HepG2 (cell line): ENCODE measurements around the gene PCNX4. TPM values are rescaled to one million over a fixed set of nuclear protein-coding genes. Genes with fewer than 3 reads are reported as not detected.

Source experiments
- ATAC-seq: fragments of 200-7000 bp; cut with Tn5 transposase; 3 replicates; pipeline ENCODE4 v1.9.1; 2020; ENCODE audit warnings: mild to moderate bottlenecking, moderate library complexity
- BruUV-seq: library from RNA; stranded (reverse); fragments of 400-500 nt; replicated peaks from 2 replicates; lab custom pipeline; 2021; lab: Mats Ljungman, UMichigan
- CTCF ChIA-PET: fragments of 300-600 bp; formaldehyde crosslinking; extraction: SDS; loops from one replicate; lab custom pipeline; 2021; ENCODE audit warnings: low total read pairs, inconsistent platforms, low intra/inter-chr PET ratio; lab: Yijun Ruan, JAX
- POLR2A ChIA-PET: fragments of 350-600 bp; sonication (Branson Sonifier 250); formaldehyde crosslinking; loops from one replicate; lab custom pipeline; 2020; ENCODE audit warnings: antibody characterized with exemption, inconsistent platforms; lab: Yijun Ruan, JAX
- DNase-seq: peaks from one replicate; pipeline ENCODE4 v3.0.0-alpha.2; 2015; ENCODE audit warnings: low spot score
- FAIRE-seq: peaks from 3 replicates; lab custom pipeline; 2011; peaks lifted over from hg19 to GRCh38; lab: Jason Lieb, UNC
- H2AFZ ChIP-seq: one replicate; pipeline ENCODE4 v1.6.1; 2011; ENCODE audit warnings: low read length, inconsistent platforms
- H3K27ac ChIP-seq: fragments of 300-600 bp; 3 replicates; pipeline ENCODE4 v1.8.0; 2011; ENCODE audit warnings: mixed run types, mild to moderate bottlenecking, mixed read lengths, low read length, inconsistent platforms; ENCODE audit not compliant: insufficient read depth; ENCODE audit errors: extremely low read length
- H3K27me3 ChIP-seq, 2 experiments: fragments of 200-600 bp in 1 of 2; 2 replicates in 1 of 2; 3 replicates in 1 of 2; pipeline versions ENCODE4 v1.6.0 to v1.8.0; 2011; ENCODE audit warnings: low read length in 2 of 2, mild to moderate bottlenecking in 2 of 2, moderate library complexity in 2 of 2, inconsistent platforms in 1 of 2; ENCODE audit not compliant: insufficient read depth in 2 of 2, control insufficient read depth in 1 of 2
- H3K36me3 ChIP-seq, 2 experiments: fragments of 200-600 bp in 1 of 2; replicated peaks in 1 of 2; 2 replicates in 1 of 2; 3 replicates in 1 of 2; pipeline versions ENCODE4 v1.5.1 to v1.8.0; 2011; ENCODE audit warnings: low read length in 2 of 2, inconsistent platforms in 1 of 2; ENCODE audit not compliant: insufficient read depth in 2 of 2, control insufficient read depth in 1 of 2
- H3K4me1 ChIP-seq: 2 replicates; pipeline ENCODE4 v1.5.1; 2012; ENCODE audit warnings: low read length, inconsistent platforms; ENCODE audit not compliant: insufficient read depth
- H3K4me2 ChIP-seq: 2 replicates; pipeline ENCODE4 v1.6.0; 2011; ENCODE audit warnings: low read depth, low read length, inconsistent platforms
- H3K4me3 ChIP-seq, 3 experiments: fragments of 200-600 bp in 1 of 3; sonication (generic), shearing (Covaris generic) in 1 of 3; replicated peaks in 1 of 3; 2 replicates each; pipeline ENCODE4 v1.5.1; 2011 to 2016; ENCODE audit warnings: low read length in 3 of 3, inconsistent platforms in 2 of 3, low read depth in 2 of 3, mild to moderate bottlenecking in 2 of 3, control low read depth in 1 of 3, mixed read lengths in 1 of 3; ENCODE audit not compliant: insufficient read depth in 1 of 3
- H3K79me2 ChIP-seq: one replicate; pipeline ENCODE4 v1.6.1; 2011; ENCODE audit warnings: low read length, inconsistent platforms; ENCODE audit not compliant: insufficient read depth
- H3K9ac ChIP-seq: 2 replicates; pipeline ENCODE4 v1.6.0; 2011; ENCODE audit warnings: mild to moderate bottlenecking, low read depth, low read length, inconsistent platforms; ENCODE audit not compliant: insufficient read depth
- H3K9me3 ChIP-seq: 2 replicates; pipeline ENCODE4 v1.5.1; 2012; ENCODE audit warnings: mild to moderate bottlenecking, low read length
- H4K20me1 ChIP-seq: 2 replicates; pipeline ENCODE4 v1.6.0; 2011; ENCODE audit warnings: inconsistent platforms, mild to moderate bottlenecking, low read length, moderate library complexity; ENCODE audit not compliant: insufficient read depth
- FOXJ3 ChIP-seq: sonication (generic); formaldehyde crosslinking; IDR thresholded peaks from 2 replicates; pipeline ENCODE4 v1.4.0; 2020; ENCODE audit warnings: missing genetic modification reagents, mild to moderate bottlenecking, borderline replicate concordance
- MAFG ChIP-seq: sonication (generic); formaldehyde crosslinking; IDR thresholded peaks from 2 replicates; pipeline ENCODE4 v1.5.1; 2020; ENCODE audit warnings: mild to moderate bottlenecking, missing genetic modification reagents
- MLLT10 ChIP-seq: sonication (generic); formaldehyde crosslinking; IDR thresholded peaks from 2 replicates; pipeline ENCODE4 v1.4.0; 2020; ENCODE audit warnings: missing genetic modification reagents
- RXRA ChIP-seq: sonication (generic); formaldehyde crosslinking; IDR thresholded peaks from 2 replicates; pipeline ENCODE4 v1.5.1; 2020; ENCODE audit warnings: missing genetic modification reagents
- SMAD9 ChIP-seq: sonication (generic); formaldehyde crosslinking; IDR thresholded peaks from 2 replicates; pipeline ENCODE4 v1.5.1; 2020; ENCODE audit warnings: mild to moderate bottlenecking, missing genetic modification reagents
- STAG1 ChIP-seq: sonication (generic); formaldehyde crosslinking; IDR thresholded peaks from 2 replicates; pipeline ENCODE4 v1.4.0; 2020; ENCODE audit warnings: missing genetic modification reagents
- STAT5B ChIP-seq: sonication (generic); formaldehyde crosslinking; IDR thresholded peaks from 2 replicates; pipeline ENCODE4 v1.4.0; 2020; ENCODE audit warnings: missing genetic modification reagents
- TBL1XR1 ChIP-seq: fragments of 150-350 bp; IDR thresholded peaks from 2 replicates; pipeline ENCODE4 v1.6.1; 2014; ENCODE audit warnings: borderline replicate concordance, low read length; ENCODE audit not compliant: partially characterized antibody
- WGBS: methylation state at CpG from one replicate; pipeline ENCODE4 v1.1.6; 2017; ENCODE audit warnings: low lambda C conversion rate; 5-methylcytosine and 5-hydroxymethylcytosine counted together
- in situ Hi-C: cut with HindIII; loops from 2 replicates; pipeline ENCODE4 v1.10.0; 2017; ENCODE audit warnings: low pct_unique_long_range_greater_than_20kb; ENCODE audit not compliant: extremely low pct_ligation_motif_present
- intact Hi-C: fragments of 100-400 bp; cut with micrococcal nuclease; formaldehyde crosslinking; loops from one replicate; pipeline ENCODE4 v1.10.0; 2022; ENCODE audit not compliant: unreplicated experiment
- polyA plus RNA-seq, 8 experiments: library from polyadenylated mRNA; depleted of rRNA in 3 of 8; stranded (reverse) in 7 of 8; unstranded in 1 of 8; fragments of >200 nt; fragmentation: Illumina TruSeq in 4 of 8; extraction: Trizol in 4 of 8; gene quantifications; 2 replicates each; pipeline versions ENCODE4 v1.2.1 to v1.2.3, GENCODE V29; 2011 to 2016; ENCODE audit warnings: low read depth in 4 of 8, missing spikeins in 1 of 8, mixed read lengths in 1 of 8; ENCODE audit not compliant: insufficient read depth in 1 of 8
- total RNA-seq, 5 experiments: library from RNA; depleted of rRNA; stranded (reverse); fragments of >200 nt; fragmentation: Illumina TruSeq; extraction: Trizol; gene quantifications; 2 replicates each; pipeline ENCODE4 v1.2.3, GENCODE V29; 2016; ENCODE audit warnings: low read depth in 1 of 5
- TF ChIP-seq, protein P1 (sequence below): sonication (generic); formaldehyde crosslinking; IDR thresholded peaks from 2 replicates; pipeline ENCODE4 v1.5.0; 2020; ENCODE audit warnings: mild to moderate bottlenecking, missing genetic modification reagents, moderate library complexity

PCNX4 gene
- total and polyA plus RNA-seq, 2 of the 13 experiments (the other 11 are each of a cell fraction or from before 2014, with no cell fraction given): 28.6 to 43.0 TPM

DNA sequence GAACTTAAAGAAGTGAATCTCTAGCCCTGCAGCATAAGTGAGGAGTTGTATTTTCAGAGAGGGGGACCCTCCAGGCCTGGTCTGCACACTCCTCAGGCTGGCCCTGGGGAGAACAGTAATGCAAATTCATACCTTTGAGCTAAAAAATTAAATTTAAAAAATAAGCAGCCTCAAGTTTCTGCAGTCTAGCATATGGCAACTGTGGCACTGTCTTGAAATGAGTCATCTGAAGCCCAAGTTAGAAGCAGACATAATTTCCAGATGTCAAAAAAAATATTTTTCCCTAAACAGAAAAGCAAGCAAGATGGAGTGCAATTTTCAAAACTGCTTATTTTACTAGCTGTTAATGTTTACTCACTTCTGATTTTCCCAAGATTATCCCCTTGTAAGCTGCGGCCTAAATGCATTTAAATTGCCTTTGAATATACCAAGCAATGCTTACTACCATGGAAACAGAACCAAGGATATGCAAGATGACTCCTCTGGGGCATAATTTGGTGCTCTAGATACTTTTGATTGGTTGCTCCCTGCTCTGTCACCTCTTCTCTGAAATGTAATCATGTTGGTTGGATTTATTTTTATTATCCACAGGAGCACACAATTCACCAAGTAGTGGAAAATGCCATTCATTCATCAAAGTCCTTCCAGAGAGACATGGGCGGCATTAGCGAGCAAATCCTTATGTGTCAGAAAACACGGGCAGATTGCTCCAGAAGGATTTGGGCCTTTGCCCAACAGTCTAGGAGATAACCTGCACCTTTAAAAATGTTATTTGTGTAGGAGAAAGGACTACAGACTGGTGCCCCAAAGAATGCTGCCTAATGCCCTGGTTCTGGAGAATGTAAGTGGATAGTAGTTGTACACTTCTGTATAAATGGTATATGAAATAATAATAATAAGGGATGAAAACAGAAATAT, 98.5 kb downstream of the PCNX4 start:
- intact Hi-C loops: loop anchor here (10.0 kb wide), 1 partner anchor 375 kb away; no protein-coding TSS in a partner anchor
- in situ Hi-C loops: loop anchor here (25.0 kb wide), 1 partner anchor 678 kb away; no protein-coding TSS in a partner anchor
- H3K9ac ChIP-seq: no peak overlapping the region
- no peaks in the 10 kb centered on the region for H3K4me1 ChIP-seq
- ChIA-PET CTCF (no interaction called here), POLR2A (no interaction called here)
- no peak for DNase-seq
- no peak overlapping the region for H3K4me3 ChIP-seq
- H3K27ac ChIP-seq: no peak overlapping the region
- 50% methylated on average over 4 of the region's 4 CpGs for WGBS
- no peak for TF ChIP-seq STAT5B
- TF ChIP-seq RXRA (CRISPR knock-in tag): no peak
- no peak for TF ChIP-seq MLLT10
- H3K4me2 ChIP-seq: no peak overlapping the region
- H4K20me1 ChIP-seq: no peaks in the 10 kb centered on the region
- no peak for ATAC-seq
- no peaks in the 10 kb centered on the region for H3K79me2 ChIP-seq
- no peak overlapping the region for H2AFZ ChIP-seq
- no peaks in the 10 kb centered on the region for H3K36me3 ChIP-seq
- no TSS peak for BruUV-seq
- H3K27me3 ChIP-seq: no peaks in the 10 kb centered on the region
- no peaks in the 10 kb centered on the region for H3K9me3 ChIP-seq
- no peak for FAIRE-seq

DNA sequence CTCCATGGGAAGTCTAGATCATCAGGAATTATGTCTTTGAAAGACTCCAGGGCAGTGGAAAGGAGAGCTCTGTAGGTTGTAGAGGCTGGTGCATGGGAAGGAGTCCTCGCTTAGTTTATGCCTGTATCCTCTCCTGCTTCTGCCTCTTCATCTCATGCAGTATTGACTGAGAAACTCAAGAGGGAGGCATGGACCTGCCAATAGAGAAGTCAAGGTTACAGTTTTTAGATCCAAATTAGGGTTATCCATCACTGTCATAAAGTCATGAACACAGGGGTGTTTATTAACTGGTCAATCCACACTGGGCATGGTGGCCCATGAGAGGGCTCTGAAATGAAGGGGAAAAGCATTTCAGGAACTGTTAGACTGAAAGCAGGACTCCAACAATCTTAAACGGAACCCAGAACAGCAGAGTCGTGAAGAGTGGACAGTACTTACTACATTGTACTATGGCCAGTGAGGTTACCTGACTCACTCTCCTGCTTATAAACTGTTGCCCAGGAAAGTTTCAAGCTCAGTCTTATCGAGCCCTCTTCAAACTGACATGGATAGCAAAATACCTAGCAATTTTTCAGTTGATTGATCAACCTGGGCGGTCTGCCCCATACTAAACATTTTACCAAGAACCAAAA, 103.6 kb downstream of the PCNX4 start:
- 51% methylated on average over 5 of the region's 5 CpGs for WGBS
- CTCF ChIA-PET: no interaction called here
- H3K4me2 ChIP-seq: no peak overlapping the region
- intact Hi-C loops: no loop called here
- H3K4me3 ChIP-seq: no peak overlapping the region
- POLR2A ChIA-PET: no interaction called here
- H3K27ac ChIP-seq: no peak overlapping the region
- no peaks in the 10 kb centered on the region for H4K20me1 ChIP-seq
- no peaks in the 10 kb centered on the region for H3K79me2 ChIP-seq
- H3K27me3 ChIP-seq: no peaks in the 10 kb centered on the region; a peak in 1 of 5 replicates
- H3K9me3 ChIP-seq: no peaks in the 10 kb centered on the region
- in situ Hi-C loops: loop anchor here (25.0 kb wide), 1 partner anchor 683 kb away; no protein-coding TSS in a partner anchor
- no peaks in the 10 kb centered on the region for H3K4me1 ChIP-seq
- FAIRE-seq (no peak), DNase-seq (no peak), ATAC-seq (no peak; the same call in 2 of the 3 replicates)
- H3K36me3 ChIP-seq: no peaks in the 10 kb centered on the region
- H2AFZ ChIP-seq: no peak overlapping the region
- no peak overlapping the region for H3K9ac ChIP-seq
- no TSS peak for BruUV-seq
- TF ChIP-seq STAG1 (CRISPR knock-in tag): peak; percentile 13; the same call in 1 of the 2 replicates
- no peak for TF ChIP-seq FOXJ3
- no peak for TF ChIP-seq SMAD9 (CRISPR knock-in tag)
- no peak for TF ChIP-seq MAFG (CRISPR knock-in tag)
- TF ChIP-seq, protein P1, sequence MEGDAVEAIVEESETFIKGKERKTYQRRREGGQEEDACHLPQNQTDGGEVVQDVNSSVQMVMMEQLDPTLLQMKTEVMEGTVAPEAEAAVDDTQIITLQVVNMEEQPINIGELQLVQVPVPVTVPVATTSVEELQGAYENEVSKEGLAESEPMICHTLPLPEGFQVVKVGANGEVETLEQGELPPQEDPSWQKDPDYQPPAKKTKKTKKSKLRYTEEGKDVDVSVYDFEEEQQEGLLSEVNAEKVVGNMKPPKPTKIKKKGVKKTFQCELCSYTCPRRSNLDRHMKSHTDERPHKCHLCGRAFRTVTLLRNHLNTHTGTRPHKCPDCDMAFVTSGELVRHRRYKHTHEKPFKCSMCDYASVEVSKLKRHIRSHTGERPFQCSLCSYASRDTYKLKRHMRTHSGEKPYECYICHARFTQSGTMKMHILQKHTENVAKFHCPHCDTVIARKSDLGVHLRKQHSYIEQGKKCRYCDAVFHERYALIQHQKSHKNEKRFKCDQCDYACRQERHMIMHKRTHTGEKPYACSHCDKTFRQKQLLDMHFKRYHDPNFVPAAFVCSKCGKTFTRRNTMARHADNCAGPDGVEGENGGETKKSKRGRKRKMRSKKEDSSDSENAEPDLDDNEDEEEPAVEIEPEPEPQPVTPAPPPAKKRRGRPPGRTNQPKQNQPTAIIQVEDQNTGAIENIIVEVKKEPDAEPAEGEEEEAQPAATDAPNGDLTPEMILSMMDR (CRISPR knock-in tag): peak; percentile 46
- TF ChIP-seq TBL1XR1: no peak
